Stomach (tissue), 4 donors: ENCODE results near the gene DIAPH2.

Experiments
- EP300 ChIP-seq: sonication (generic); formaldehyde crosslinking; IDR thresholded peaks from one replicate; pipeline ENCODE4 v1.6.1; 2017; ENCODE audit warnings: antibody characterized with exemption
- POLR2A ChIP-seq, 4 donors: fragments of 450-650 bp; IDR thresholded peaks; one replicate each; pipeline ENCODE4 v1.6.1; 2016; ENCODE audit warnings: antibody characterized with exemption in 4 of 4, control low read depth in 2 of 4, mild to moderate bottlenecking in 1 of 4, moderate library complexity in 1 of 4
- TF ChIP-seq, protein P1 (sequence below), 7 experiments: fragments of 450-650 bp in 4 of 7; fragments of 200-600 bp in 3 of 7; sonication (generic) in 3 of 7; IDR thresholded peaks; one replicate each; pipeline ENCODE4 v1.5.1; 2016 to 2019; ENCODE audit warnings: antibody characterized with exemption in 7 of 7, control low read depth in 2 of 7, mild to moderate bottlenecking in 1 of 7

DNA sequence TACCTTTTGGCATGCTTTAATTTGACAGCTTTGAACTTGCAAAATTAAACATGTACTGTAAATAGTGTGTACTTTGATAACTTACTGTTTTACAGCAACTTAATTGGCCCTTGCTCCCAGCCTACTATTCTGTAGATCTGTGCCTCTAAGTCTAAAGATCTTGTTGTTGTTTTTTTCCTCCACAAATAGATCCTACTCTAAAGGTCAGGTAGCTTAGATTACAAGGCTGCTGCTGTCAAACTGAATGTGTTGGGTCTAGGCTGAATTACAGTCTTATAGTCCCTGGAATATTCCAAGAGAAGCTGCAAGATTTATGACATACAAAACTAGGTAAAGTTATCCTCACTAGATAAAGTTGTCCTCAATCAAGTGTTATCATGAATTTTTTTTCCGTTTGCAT, 18.7 kb downstream of the DIAPH2 start:
- TF ChIP-seq, protein P1, sequence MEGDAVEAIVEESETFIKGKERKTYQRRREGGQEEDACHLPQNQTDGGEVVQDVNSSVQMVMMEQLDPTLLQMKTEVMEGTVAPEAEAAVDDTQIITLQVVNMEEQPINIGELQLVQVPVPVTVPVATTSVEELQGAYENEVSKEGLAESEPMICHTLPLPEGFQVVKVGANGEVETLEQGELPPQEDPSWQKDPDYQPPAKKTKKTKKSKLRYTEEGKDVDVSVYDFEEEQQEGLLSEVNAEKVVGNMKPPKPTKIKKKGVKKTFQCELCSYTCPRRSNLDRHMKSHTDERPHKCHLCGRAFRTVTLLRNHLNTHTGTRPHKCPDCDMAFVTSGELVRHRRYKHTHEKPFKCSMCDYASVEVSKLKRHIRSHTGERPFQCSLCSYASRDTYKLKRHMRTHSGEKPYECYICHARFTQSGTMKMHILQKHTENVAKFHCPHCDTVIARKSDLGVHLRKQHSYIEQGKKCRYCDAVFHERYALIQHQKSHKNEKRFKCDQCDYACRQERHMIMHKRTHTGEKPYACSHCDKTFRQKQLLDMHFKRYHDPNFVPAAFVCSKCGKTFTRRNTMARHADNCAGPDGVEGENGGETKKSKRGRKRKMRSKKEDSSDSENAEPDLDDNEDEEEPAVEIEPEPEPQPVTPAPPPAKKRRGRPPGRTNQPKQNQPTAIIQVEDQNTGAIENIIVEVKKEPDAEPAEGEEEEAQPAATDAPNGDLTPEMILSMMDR (IDR thresholded peaks at IDR 0.05) = no peak
- TF ChIP-seq EP300 (no peak), POLR2A (IDR thresholded peaks at IDR 0.05) (no peak)
